Stimulated activated CD4-positive, alpha-beta T cell treated with anti-CD3 and anti-CD28 coated beads, Interleukin-15, amount 100 ng/mL, for 1 hour (primary cell): ENCODE measurements around the gene CDC14B.
A peak's percentile ranks its signal among the peaks of the same experiment; 100 is the strongest.
"Not testable (repeated sequence)": the region's sequence is repeated elsewhere in the genome, so short reads cannot be mapped to it uniquely, and the experiment has no call there.

Source experiments
- DNase-seq, 2 donors: peaks; one replicate each; pipeline ENCODE4 v3.0.0-alpha.2; 2020; ENCODE audit warnings: low read depth in 1 of 2, low spot score in 1 of 2

CDC14B gene

DNA sequence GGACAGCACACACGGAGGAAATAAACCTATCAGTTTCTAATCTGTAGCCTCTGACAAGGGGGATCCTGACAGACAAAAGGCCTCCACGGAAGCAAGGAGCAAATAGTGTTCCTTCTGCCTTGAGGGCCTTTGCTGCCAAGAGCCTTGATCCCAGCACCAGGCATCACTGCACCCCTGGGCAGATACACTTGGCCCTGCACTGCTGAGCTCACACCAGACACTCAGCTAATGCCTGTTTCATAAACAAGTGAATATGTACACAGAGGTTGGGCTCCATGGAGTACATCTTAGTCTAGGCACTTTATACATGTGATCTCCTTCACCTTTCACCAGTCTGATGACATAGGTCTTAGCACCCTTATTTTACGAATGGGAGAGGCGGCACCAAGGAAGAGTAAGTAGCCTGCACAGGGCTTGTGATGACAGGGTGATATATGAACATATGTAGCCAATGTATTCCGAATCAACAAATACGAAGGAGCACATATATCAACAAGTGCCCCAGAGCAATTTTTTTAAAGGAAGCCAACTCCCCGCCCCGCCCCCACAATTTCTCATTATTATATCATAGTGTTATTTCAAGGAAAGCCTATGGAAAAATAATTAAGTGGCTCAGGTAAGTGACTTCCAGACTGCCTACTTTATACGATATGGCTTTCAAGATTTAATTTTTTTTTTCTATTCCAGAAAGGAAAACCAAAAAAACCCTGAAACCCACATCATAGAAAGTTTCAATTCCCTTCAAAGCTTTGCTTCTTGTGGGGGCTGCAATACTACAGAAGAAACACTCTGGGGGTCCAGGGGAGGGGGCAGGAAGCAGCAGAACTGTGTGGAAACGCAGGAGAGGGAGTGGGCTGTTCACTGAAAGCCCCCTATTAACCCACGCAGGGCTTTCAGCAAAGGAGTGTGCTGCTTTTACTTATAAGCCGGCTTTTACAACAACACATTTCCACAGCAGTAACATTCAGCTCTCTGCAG lies 32.0 kb downstream of the CDC14B start:
- no peak for DNase-seq

GRCh38 chr9:96585426-96585825 lies 34.2 kb downstream of the CDC14B start:
- no peak for DNase-seq

- DNase-seq, result not testable (repeated sequence)
Observed at GRCh38 chr9:96582199-96582598, 37.4 kb downstream of the CDC14B start.

- DNase-seq, result no peak
Observed at GRCh38 chr9:96581786-96582185, 37.9 kb downstream of the CDC14B start.

DNA sequence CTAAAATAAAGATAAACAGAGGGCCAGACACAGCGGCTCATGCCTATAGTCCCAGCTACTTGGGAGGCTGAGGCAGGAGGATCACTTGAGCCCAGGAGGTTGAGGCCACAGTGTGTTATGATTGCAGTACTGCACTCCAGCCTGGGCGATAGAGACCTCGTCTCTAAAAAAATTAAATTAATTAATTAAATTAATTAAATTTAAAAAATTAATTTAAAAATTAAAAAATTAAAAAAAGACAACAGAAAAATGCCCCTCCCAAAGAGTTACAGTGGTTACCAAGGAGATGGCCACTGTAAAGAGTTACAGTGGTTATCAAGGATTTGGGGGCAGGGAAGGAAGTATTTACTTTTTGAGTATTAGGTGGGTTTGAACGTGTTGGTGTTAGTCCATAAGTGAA lies 38.3 kb downstream of the CDC14B start:
- no peak for DNase-seq

DNA sequence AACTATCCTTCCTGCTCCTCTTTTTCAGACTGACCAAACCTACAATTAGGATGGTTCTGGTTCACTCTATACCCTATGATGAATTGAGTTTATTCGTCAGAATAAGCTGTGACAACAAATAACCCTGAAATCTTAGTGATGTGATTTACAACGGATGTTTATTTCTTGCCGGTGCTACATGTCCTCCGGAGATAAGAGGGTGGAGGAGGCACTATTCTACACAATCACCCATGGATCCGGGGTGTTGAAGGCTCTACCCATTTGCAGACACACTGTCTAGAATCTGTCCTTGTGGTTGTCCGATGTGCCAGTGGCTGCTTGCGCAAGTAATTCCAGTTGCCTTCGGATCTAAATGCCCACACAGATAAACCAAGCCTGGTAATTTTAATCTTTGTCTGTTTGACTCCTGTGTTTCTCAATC lies 44.7 kb downstream of the CDC14B start:
- DNase-seq, result no peak

DNA sequence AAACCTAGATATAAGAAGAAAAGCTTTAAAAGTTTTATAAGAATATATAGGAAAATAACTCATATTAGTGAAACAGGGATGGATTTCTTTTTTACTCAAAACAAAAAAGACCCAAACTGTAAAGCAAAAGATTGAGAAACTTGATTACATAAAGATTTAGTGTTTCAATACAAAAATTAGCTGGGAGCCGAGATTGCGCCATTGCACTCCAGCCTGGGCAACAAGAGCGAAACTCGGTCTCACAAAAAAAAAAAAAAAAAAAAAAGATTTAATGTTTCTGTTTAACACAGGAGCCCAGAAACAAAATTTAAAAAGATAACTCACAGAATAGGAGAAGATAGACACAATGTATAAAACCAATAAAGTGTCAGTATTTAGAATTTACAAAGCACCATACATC lies 45.2 kb downstream of the CDC14B start:
- no peak for DNase-seq

GRCh38 chr9:96567203-96567700 lies 52.4 kb downstream of the CDC14B start:
- DNase-seq, result peak; percentile 4 to 12

DNA sequence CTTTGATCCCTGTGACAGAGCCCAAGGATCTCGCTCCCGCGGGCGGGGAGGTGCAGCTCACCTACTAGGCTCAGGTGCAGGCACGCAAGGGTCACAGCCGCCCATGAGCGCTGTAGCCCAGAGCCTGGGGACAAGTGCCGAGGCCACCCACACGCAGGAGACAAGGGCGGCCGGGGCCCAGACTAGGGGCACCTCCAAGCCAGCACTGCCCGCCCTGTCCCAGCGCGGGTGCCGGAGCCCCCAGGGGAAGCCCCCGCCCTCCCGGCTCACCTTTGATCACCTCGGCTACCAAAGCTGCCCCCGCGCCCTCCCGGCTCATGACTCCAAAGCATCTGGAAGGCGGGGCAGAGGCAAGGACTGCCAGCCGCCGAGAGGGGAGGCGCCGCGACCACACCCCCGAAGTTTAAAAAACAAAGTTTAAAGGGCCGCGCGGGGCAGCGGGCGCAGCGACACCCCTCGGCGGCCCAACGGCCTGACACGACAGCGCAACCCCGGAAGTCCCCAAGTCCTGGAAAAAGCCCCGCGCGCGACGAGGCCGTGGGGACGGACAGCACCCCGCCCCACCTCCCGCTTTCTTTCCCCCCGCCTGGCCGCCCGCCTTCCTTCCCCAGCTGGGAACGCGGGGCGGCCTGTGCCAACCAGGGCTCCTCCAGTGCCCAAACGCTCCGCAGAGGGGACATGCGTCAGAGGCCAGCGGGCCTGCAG lies 53.0 kb downstream of the CDC14B start:
- peak; percentile 52 to 54 for DNase-seq

GRCh38 chr9:96565671-96566497 lies 53.8 kb downstream of the CDC14B start:
- DNase-seq, result no peak

DNA sequence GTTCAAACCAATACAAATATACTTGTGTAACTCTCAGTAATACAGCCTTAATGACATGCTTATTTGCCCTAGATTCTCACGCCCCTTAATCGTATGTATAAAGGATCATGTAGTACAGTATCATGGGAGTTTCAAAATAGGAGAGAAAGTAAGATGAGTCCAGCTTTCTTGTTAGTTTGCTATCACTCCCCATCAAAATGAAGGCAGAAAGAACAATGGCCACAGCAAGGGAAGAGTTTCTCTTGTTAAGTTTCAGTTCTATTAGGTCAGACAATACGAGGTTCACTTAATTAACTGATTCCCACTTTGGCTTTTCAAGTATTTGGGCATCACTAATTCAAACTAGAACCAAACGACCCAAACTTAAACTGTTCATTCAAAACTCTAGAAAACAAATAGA lies 55.4 kb downstream of the CDC14B start:
- no peak for DNase-seq

DNA sequence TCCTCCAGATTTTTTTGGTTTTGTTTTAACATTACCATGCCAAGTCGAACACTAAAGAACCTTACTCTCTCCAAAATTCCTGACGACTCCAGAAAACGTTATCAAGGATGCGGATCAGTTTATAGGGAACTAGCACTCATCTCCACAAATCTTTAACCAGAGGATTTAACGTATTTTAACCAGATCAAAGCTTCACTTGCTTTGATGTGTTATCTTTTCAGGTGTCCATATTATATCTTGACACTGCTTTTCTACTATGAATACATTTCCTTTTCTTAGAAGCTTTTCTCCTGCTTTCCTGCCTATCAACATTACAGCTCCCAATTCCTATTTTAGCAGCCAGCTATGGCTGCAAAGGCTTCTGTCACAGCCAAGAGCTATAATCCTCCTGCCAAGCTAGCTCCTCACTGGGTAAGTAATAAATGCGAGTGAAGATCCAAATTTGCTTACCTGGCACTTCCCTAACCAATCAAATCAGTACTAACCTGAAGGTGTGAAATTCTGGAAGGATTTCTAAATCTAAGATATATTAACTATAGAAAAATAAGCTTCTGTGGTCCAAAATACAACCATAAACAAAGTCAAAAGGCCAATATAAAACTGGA lies 60.2 kb downstream of the CDC14B start:
- DNase-seq, result no peak

DNA sequence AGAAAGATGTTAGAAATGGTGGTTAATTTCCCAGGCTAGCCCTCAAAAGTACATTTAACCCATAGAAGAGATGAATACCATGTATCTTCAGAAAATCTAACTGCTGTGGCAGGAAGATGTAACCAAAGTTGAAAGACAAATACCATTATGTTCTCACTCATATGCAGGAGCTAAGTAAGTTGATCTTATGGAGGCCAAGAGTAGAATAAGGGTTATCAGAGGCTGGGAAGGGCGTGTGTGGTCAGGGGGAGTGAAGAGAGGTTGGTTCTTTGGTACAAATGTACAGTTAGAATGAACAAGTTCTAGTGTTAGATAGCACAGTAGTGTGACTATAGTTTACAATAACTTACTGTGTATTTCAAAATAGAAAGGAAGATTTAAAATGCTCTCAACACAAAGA lies 61.7 kb downstream of the CDC14B start:
- no peak for DNase-seq

GRCh38 chr9:96556701-96557461 lies 62.8 kb downstream of the CDC14B start:
- no peak for DNase-seq

DNA sequence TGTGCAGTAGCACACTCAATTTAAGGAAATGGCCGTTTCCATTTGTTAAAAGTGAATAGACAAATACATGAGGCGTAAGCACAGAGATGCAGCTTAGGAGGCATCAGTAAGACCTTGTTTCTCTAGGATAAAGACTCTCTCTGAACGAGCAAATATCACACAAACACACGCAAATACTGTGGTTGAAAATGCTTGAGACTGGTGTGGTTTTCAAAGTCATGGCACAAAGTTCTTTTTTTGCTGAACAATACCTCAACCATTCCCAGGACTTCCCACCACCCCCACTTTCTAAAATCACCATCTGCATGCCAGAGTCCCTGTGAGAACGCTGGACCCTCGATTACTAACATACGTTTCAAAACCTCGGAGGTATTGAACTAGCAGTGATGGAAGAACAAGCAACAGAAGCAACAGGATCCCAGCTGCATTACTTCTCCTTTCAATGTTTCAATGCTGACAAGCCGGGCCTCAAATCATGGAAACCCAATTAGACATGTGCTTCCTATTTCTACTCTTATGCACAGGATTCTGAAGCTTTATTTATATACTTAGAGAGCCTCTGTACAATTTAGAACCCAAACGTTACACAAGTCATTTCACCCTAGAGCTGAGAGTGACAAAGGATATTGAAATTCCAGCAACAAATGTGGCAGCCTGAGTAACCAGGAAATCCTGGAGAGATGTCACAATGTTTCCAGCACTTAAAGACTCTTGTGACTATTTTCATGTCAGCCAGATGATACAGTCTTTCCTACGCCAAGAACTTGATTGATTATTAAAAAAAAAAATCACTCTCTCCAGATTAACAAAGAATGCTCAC lies 63.9 kb downstream of the CDC14B start:
- DNase-seq, result no peak

- DNase-seq, result no peak
Observed at GRCh38 chr9:96554801-96555566, 64.7 kb downstream of the CDC14B start.

DNA sequence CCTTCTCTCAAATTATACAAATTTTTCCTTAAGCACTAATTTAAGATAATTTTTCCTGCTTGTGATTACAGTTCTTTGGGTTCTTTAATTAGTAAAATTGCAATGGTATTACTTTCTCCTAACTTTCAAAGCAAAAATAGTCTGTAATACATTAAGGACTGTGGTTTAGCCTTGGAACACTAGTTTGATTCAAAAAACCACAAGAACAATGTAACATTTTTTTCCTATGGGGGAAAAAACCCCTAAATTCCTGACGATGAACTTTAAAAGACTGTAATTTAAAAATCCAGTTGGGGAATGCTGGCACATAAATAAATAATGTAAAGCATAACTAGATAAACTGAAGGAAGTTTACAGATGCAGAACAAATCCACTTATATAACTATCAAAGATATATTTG lies 65.3 kb downstream of the CDC14B start:
- no peak for DNase-seq

DNA sequence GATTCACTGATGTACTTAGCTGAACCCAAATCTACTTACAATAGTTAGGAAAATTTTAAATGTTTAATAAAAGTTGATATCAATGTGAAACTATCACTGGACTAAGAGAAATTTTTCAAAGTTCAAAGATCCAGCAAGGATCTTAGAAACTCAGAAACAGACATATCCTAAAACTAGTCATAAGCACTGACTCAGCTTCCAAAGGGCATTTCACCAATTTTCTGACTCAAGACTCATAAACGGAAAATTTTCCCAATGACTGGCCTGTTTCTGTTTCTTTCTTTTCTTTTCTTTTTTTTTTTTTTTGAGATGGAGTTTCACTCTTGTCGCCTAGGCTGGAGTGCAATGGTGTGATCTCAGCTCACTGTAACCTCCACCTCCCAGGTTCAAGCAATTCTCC lies 66.6 kb downstream of the CDC14B start:
- no peak for DNase-seq
